SW 1271 (cell line): ENCODE data around the gene BNC2.

Experiments
- DNase-seq, 2 experiments: peaks; one replicate each; lab custom pipeline; 2025; lab: John Stamatoyannopoulos, UW

BNC2 gene

GRCh38 chr9:16755467-16756160 is 114.9 kb downstream of the BNC2 start:
- DNase-seq: no peak

- DNase-seq: no peak
Measured at GRCh38 chr9:16754662-16755061, 115.8 kb downstream of the BNC2 start.

- no peak for DNase-seq
Measured at GRCh38 chr9:16753256-16753655, 117.2 kb downstream of the BNC2 start.

GRCh38 chr9:16752601-16753000 is 117.9 kb downstream of the BNC2 start:
- DNase-seq: no peak

GRCh38 chr9:16750553-16750952 is 119.9 kb downstream of the BNC2 start:
- DNase-seq: no peak

- DNase-seq: no peak
Measured at GRCh38 chr9:16745359-16745758, 125.1 kb downstream of the BNC2 start.

GRCh38 chr9:16744394-16744793 is 126.1 kb downstream of the BNC2 start:
- DNase-seq: no peak

GRCh38 chr9:16743375-16743774 is 127.1 kb downstream of the BNC2 start:
- no peak for DNase-seq

- DNase-seq: no peak
Measured at GRCh38 chr9:16735001-16735400, 135.5 kb downstream of the BNC2 start.

GRCh38 chr9:16732546-16732945 is 137.9 kb downstream of the BNC2 start:
- DNase-seq: no peak

GRCh38 chr9:16730162-16730561 is 140.3 kb downstream of the BNC2 start:
- DNase-seq: no peak

GRCh38 chr9:16729651-16730050 is 140.8 kb downstream of the BNC2 start:
- no peak for DNase-seq

GRCh38 chr9:16728137-16728508 is 142.3 kb downstream of the BNC2 start:
- no peak for DNase-seq

GRCh38 chr9:16727452-16728136 is 142.9 kb downstream of the BNC2 start:
- no peak for DNase-seq

- peak in 1 of 2 experiments; percentile 25 for DNase-seq
Measured at GRCh38 chr9:16726718-16727451, 143.6 kb downstream of the BNC2 start.

GRCh38 chr9:16726029-16726428 is 144.4 kb downstream of the BNC2 start:
- DNase-seq: peak in 1 of 2 experiments; percentile 1

GRCh38 chr9:16725066-16725465 is 145.4 kb downstream of the BNC2 start:
- DNase-seq: no peak

- no peak for DNase-seq
Measured at GRCh38 chr9:16721972-16722371, 148.5 kb downstream of the BNC2 start.

GRCh38 chr9:16720386-16720785 is 150.1 kb downstream of the BNC2 start:
- no peak for DNase-seq

GRCh38 chr9:16719921-16720320 is 150.5 kb downstream of the BNC2 start:
- DNase-seq: no peak

GRCh38 chr9:16718952-16719351 is 151.5 kb downstream of the BNC2 start:
- DNase-seq: no peak

GRCh38 chr9:16718296-16718695 is 152.2 kb downstream of the BNC2 start:
- no peak for DNase-seq

GRCh38 chr9:16716601-16717000 is 153.9 kb downstream of the BNC2 start:
- DNase-seq: no peak
